Smooth muscle cell (in vitro differentiated cells): ENCODE measurements around the gene KLHDC2. TPM values are rescaled to one million over a fixed set of nuclear protein-coding genes. Genes with fewer than 3 reads are reported as not detected.

ENCODE experiments used
- DNase-seq: peaks from one replicate; lab custom pipeline; 2025; ENCODE audit not compliant: unreplicated experiment; lab: John Stamatoyannopoulos, UW
- H2AFZ ChIP-seq: fragments of 200-600 bp; sonication (generic); 2 replicates; pipeline ENCODE4 v1.6.0; 2016; ENCODE audit warnings: antibody characterized with exemption, low read depth, mild to moderate bottlenecking
- H3F3A ChIP-seq: fragments of 200-600 bp; sonication (generic); 2 replicates; pipeline ENCODE4 v1.6.0; 2017; ENCODE audit warnings: antibody characterized with exemption, low read depth
- H3K27ac ChIP-seq: fragments of 200-600 bp; sonication (generic); 2 replicates; pipeline ENCODE4 v1.5.1; 2016; ENCODE audit warnings: low read depth, mild to moderate bottlenecking
- H3K27me3 ChIP-seq: fragments of 200-600 bp; sonication (generic); 2 replicates; pipeline ENCODE4 v1.6.1; 2016; ENCODE audit warnings: low read depth, mild to moderate bottlenecking
- H3K36me3 ChIP-seq: fragments of 200-600 bp; sonication (generic); 2 replicates; pipeline ENCODE4 v1.5.1; 2016; ENCODE audit warnings: low read depth
- H3K4me1 ChIP-seq: fragments of 200-600 bp; sonication (generic); 2 replicates; pipeline ENCODE4 v1.5.1; 2016; ENCODE audit warnings: low read depth
- H3K4me2 ChIP-seq: fragments of 200-600 bp; sonication (generic); 2 replicates; pipeline ENCODE4 v1.6.0; 2016; ENCODE audit warnings: mild to moderate bottlenecking
- H3K4me3 ChIP-seq: fragments of 200-600 bp; sonication (generic); 2 replicates; pipeline ENCODE4 v1.5.1; 2016; ENCODE audit warnings: mild to moderate bottlenecking
- H3K79me2 ChIP-seq: fragments of 200-600 bp; sonication (generic); 2 replicates; pipeline ENCODE4 v1.6.0; 2016; ENCODE audit warnings: low read depth, mild to moderate bottlenecking
- H3K9ac ChIP-seq: fragments of 200-600 bp; sonication (generic); 2 replicates; pipeline ENCODE4 v1.6.0; 2016; ENCODE audit warnings: low read depth
- H3K9me3 ChIP-seq: fragments of 200-600 bp; sonication (generic); replicated peaks from 2 replicates; pipeline ENCODE4 v1.5.1; 2016; ENCODE audit warnings: low read depth
- H4K20me1 ChIP-seq: fragments of 200-600 bp; sonication (generic); 2 replicates; pipeline ENCODE4 v1.6.0; 2016; ENCODE audit warnings: low read depth
- WGBS: methylation state at CpG from one replicate; pipeline ENCODE4 v1.1.7; 2016; ENCODE audit warnings: low lambda C conversion rate; 5-methylcytosine and 5-hydroxymethylcytosine counted together
- polyA plus RNA-seq: library from polyadenylated mRNA; unstranded; fragments of >200 nt; fragmentation: Nextera tagmentation; extraction: Ambion mirVana; gene quantifications from 2 replicates; pipeline ENCODE4 v1.2.1, GENCODE V29; 2016
- total RNA-seq: library from RNA; depleted of rRNA; stranded (reverse); fragments of >200 nt; gene quantifications from 2 replicates; pipeline ENCODE4 v1.2.3, GENCODE V29; 2014
- TF ChIP-seq, protein P1 (sequence below): fragments of 200-600 bp; sonication (generic); IDR thresholded peaks from 2 replicates; pipeline ENCODE4 v1.5.1; 2017; ENCODE audit warnings: borderline replicate concordance, mild to moderate bottlenecking, antibody characterized with exemption; ENCODE audit not compliant: insufficient read depth, poor library complexity, severe bottlenecking

The KLHDC2 gene
- total and polyA plus RNA-seq, 2 experiments from 2014 or later, result 52.0 to 88.9 TPM

DNA sequence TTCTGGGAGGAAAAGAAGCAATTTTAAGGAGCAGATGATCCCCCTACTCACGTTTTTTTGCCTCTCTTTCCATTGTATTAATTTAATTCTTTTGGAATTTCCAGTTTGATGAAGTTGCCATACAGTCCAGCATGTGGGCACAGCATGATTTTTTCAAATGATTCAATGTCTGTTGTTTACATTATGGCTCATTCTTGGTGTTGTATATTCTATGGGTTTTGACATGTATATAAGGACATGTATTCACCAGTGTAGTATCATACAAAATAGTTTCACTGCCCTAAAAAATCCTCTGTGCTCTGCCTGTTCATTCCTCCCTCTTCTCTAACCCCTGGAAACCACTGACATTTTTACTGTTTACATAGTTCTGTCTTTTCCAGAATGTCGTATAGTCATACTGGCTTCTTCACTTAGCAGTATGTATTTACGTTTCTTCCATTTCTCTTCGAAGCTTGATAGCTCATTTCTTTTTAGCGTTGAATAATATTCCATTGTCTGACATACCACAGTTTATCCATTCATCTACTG lies 13.3 kb upstream of the KLHDC2 start:
- H3K27me3 ChIP-seq, result no peaks in the 10 kb centered on the region
- TF ChIP-seq, protein P1, sequence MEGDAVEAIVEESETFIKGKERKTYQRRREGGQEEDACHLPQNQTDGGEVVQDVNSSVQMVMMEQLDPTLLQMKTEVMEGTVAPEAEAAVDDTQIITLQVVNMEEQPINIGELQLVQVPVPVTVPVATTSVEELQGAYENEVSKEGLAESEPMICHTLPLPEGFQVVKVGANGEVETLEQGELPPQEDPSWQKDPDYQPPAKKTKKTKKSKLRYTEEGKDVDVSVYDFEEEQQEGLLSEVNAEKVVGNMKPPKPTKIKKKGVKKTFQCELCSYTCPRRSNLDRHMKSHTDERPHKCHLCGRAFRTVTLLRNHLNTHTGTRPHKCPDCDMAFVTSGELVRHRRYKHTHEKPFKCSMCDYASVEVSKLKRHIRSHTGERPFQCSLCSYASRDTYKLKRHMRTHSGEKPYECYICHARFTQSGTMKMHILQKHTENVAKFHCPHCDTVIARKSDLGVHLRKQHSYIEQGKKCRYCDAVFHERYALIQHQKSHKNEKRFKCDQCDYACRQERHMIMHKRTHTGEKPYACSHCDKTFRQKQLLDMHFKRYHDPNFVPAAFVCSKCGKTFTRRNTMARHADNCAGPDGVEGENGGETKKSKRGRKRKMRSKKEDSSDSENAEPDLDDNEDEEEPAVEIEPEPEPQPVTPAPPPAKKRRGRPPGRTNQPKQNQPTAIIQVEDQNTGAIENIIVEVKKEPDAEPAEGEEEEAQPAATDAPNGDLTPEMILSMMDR, result no peak
- no peaks in the 10 kb centered on the region for H3K4me1 ChIP-seq
- H3K36me3 ChIP-seq, result no peaks in the 10 kb centered on the region
- no peaks in the 10 kb centered on the region for H4K20me1 ChIP-seq
- H3F3A ChIP-seq, result no peaks in the 10 kb centered on the region
- H2AFZ ChIP-seq, result no peak overlapping the region
- no peak overlapping the region for H3K27ac ChIP-seq
- 64% methylated on average over 5 of the region's 5 CpGs for WGBS
- no peaks in the 10 kb centered on the region for H3K9me3 ChIP-seq
- H3K4me3 ChIP-seq, result no peak overlapping the region
- no peaks in the 10 kb centered on the region for H3K79me2 ChIP-seq
- no peak for DNase-seq
- no peak overlapping the region for H3K4me2 ChIP-seq
- no peak overlapping the region for H3K9ac ChIP-seq

DNA sequence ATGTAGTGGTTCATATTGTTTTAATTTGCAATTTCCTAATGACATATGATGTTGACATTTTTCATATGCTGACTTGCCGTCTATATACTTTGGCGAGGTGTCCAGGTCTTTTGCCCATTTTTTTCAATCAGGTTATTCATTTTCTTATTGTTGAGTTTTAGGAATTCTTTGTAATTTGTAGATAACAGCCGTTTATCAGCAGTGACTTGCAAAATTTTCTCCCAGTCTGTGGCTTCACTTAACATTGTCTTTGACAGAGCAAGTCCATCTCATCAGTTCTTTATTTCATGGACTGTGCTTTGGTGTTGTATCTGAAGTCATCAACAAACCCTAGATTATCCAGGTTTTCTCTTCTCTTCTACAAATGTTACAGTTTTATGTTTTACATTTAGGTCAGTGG lies 12.6 kb upstream of the KLHDC2 start:
- no peaks in the 10 kb centered on the region for H3K79me2 ChIP-seq
- TF ChIP-seq, protein P1, result no peak
- no peak overlapping the region for H3K4me3 ChIP-seq
- WGBS, result 87% methylated on average over 3 of the region's 3 CpGs
- no peak overlapping the region for H3K4me2 ChIP-seq
- H3F3A ChIP-seq, result no peaks in the 10 kb centered on the region
- no peak for DNase-seq
- no peaks in the 10 kb centered on the region for H4K20me1 ChIP-seq
- no peaks in the 10 kb centered on the region for H3K9me3 ChIP-seq
- no peaks in the 10 kb centered on the region for H3K4me1 ChIP-seq
- H3K27me3 ChIP-seq, result no peaks in the 10 kb centered on the region
- H2AFZ ChIP-seq, result no peak overlapping the region
- H3K27ac ChIP-seq, result no peak overlapping the region
- no peak overlapping the region for H3K9ac ChIP-seq
- H3K36me3 ChIP-seq, result no peaks in the 10 kb centered on the region

DNA sequence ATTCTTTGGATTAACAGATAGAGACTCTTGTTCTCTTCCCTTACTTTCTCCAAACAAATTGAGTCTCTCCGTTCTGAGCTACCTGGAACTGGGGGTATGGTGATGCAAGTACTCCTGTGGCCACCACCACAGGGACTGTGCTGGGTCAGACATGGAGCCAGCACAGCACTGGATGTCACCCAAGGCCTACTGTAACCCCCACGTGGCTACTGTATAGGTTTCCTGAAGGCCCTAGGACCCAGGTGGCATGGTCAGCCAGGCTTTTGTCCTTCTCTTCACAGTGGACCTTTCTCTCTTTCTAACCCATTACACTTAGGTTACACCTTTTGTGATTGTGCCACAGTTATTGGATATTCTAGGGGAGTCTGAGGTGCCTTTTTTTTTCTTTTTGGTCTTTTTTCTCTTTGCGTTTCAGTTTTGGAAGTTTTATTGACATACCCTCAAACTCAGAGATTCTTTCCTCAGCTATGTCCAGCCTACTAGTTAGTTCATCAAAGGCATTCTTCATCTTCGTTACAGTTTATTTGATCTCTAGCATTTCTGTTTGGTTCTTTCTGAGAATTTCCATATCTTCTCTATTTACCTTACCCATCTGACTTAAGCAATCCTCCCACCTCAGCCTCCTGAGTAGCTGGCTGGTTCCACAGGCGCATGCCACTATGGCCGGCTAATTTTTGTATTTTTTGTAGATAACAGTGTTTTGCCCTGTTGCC lies 6.0 kb upstream of the KLHDC2 start:
- peak overlapping the region; percentile 12 for H3K27ac ChIP-seq
- no peaks in the 10 kb centered on the region for H3K4me1 ChIP-seq
- H3K36me3 ChIP-seq, result no peaks in the 10 kb centered on the region
- H3K9ac ChIP-seq, result no peak overlapping the region
- no peaks in the 10 kb centered on the region for H3K9me3 ChIP-seq
- H3K27me3 ChIP-seq, result no peaks in the 10 kb centered on the region
- H3K79me2 ChIP-seq, result no peaks in the 10 kb centered on the region
- WGBS, result 85% methylated on average over 6 of the region's 6 CpGs
- H3K4me2 ChIP-seq, result no peak overlapping the region
- H2AFZ ChIP-seq, result no peak overlapping the region
- TF ChIP-seq, protein P1, result no peak
- H4K20me1 ChIP-seq, result no peaks in the 10 kb centered on the region
- no peak for DNase-seq
- no peak overlapping the region for H3K4me3 ChIP-seq
- H3F3A ChIP-seq, result peaks cover 2% of the 10 kb centered on the region

DNA sequence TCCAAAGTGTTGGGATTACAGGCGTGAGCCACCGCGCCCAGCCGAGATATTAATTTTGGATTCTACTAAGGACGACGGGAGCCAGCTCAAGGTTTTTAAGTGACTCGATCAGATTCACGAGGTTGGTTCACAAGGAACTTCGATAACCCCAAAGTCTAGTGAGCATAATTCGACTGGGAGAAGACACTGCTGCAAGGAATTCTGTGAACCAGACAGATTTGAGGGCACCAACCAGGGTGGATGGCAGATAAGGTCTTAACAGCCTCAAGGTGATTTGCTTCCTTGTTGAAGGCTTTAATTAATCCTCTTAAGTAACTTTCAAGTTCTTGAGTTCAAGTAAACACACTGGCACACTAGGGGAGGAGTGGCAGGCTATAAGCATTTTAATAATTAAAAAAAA lies 1.1 kb upstream of the KLHDC2 start:
- no peak for DNase-seq

More for the DNA sequence above, 1.1 kb upstream of the KLHDC2 start:
- H3K79me2 ChIP-seq, result peaks cover 33% of the 10 kb centered on the region
- peak overlapping the region; percentile 97 for H3K4me3 ChIP-seq
- H2AFZ ChIP-seq, result peak overlapping the region; percentile 65
- 88% methylated on average over 10 of the region's 10 CpGs for WGBS
- peak overlapping the region; percentile 97 for H3K9ac ChIP-seq
- H3F3A ChIP-seq, result peaks cover 7% of the 10 kb centered on the region
- H3K4me1 ChIP-seq, result peaks cover 5% of the 10 kb centered on the region
- no peaks in the 10 kb centered on the region for H3K27me3 ChIP-seq
- TF ChIP-seq, protein P1, result no peak
- H3K27ac ChIP-seq, result peak overlapping the region; percentile 94
- H4K20me1 ChIP-seq, result peaks cover 9% of the 10 kb centered on the region
- H3K9me3 ChIP-seq, result no peaks in the 10 kb centered on the region
- H3K4me2 ChIP-seq, result peak overlapping the region; percentile 87
- H3K36me3 ChIP-seq, result no peaks in the 10 kb centered on the region
